Measurements from ENCODE around the gene ESAM.
"Not testable (repeated sequence)": the region's sequence is repeated elsewhere in the genome, so short reads cannot be mapped to it uniquely, and the experiment has no call there.

Gene ESAM

DNA sequence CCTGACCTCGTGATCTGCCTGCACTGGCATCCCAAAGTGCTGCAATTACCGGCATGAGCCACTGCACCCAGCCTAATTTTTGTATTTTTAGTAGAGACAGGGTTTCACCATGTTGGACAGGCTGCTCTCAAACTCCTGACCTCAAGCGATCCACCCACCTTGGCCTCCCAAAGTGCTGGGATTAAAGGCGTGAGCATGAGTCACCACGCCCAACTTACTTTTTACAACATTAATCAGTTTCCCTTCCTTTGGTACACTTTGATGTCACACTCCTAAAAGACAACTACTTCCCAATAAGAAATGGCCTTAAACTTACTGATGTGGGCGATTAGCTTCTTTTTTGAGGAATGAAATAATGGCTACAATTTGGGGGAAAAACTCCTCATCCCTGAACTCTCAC, 8.9 kb upstream of the ESAM start:
- DNase-seq, result not testable (repeated sequence)

- no peak for DNase-seq
These were observed 8.0 kb upstream of the ESAM start for GRCh38 chr11:124769806-124770774.

DNA sequence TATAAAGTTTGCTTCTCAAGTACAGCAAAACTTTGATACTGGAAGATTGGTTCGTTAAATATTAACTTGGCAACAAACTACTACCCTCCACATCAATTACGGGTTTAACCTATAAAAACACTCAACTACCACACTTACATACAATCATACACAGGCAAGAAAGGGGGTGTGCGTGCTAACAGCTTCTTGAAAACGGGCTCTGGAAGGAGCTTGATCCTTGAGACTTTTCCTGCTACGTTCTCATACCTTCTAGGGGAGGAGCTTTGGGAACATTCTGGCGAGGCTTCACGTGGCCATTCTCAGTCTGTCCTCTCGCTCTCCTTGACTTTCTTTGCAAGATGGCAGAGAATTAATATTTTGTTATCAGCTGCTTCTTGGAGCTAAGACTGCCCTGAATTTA, 6.8 kb upstream of the ESAM start:
- no peak for DNase-seq

DNA sequence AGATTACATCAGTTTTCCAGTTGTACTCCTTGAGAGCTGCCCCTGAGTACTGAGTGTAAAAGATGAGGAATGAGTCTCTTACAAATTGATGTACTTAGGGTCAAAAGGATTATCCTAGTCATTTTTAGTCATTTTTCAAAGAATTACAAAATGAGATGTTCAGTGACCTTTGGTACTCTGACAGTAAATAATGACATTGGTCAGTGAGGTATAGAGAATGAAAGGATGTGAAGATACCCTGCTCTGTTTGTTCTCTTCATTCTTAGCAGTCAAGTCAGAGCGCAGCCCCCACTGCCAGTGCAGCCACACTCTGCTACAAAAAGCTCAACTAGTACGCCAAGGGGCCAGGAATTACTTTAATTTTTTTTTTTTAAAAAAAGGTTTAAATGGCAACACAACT, 4.1 kb upstream of the ESAM start:
- no peak for DNase-seq

DNA sequence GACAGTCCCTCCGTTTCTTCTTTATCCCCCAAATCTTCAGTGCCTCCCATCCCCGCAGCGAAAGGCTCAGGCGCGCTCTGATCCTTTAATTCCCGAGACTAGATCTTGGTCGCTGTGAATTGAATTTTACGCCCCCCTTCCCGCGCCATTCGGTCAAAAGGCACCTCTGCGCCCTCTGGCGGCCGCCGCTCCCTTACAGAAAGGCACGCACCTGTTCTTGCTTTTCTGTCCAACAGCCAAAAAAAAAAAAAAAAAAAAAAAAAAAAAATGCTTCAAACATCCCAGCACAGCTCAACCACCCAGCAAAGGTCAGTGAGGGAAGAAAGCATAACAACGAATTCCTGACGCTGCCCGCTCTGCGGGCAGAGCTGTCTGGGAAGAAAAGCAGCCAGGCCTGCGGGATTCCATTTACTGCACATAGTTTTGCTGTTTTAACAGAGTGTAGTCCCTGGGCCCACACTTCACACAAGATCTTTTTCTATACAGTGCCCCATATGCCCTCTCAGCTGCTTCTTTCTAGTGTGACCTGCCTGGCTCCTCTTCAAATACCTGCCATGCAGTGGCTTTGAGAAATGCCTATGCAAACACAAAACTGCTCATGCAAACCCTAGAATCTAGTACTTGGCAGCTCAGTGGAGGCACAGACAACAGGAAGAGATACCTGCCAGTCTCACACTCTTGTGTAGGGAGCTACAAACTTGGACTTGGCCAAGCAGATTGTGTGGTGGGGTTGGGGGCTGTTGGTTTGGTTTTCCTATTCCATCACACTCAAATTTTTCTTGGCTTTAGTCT, 1.3 kb upstream of the ESAM start:
- peak; percentile 46 for DNase-seq

GRCh38 chr11:124762624-124763155, 600 bp upstream of the ESAM start:
- DNase-seq, result no peak

- no peak for DNase-seq
These were observed 587 bp downstream of the ESAM start for GRCh38 chr11:124761301-124762104.

DNA sequence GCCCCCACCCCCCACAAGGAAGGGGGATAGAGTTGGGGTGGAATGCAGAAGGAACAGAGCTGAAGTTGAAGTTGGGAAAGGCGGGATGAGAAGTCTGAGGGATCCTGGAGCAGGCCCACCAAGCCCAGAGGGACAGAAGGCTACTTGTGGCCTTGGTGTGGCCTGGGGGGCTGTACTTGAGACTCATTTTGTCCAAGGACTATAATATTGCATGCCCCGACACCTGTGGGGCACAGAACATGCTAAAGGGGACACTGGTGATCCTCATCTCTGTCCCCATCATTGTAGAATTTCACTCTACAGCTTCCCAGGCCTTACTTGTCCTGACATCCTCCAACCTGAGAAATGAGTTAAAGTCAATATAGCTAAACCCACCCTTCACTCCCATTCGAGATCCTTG, 1.3 kb downstream of the ESAM start:
- DNase-seq, result no peak

DNA sequence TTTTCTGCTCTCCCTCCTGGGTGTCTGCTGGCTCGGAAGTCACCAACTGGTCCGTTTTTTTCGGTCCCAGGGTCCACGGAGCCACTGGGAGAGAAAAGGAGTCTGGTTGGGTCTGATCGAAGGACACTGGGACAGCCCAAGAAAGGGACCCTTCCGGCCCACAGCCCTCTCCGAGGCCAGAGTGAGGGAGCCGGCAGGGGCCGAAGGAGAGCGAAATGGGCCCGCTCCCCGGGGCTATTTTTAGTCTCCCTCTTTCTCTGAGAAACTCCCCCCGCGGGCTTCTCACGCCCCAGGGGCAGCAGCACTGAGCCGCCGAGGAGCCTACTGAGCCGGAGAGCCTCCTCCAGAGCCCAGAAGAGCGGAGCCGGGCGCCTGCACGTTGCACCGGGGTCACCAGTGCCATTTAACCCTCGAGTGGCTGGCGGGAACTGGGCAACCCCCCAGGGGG, 1.9 kb downstream of the ESAM start:
- DNase-seq, result no peak

DNA sequence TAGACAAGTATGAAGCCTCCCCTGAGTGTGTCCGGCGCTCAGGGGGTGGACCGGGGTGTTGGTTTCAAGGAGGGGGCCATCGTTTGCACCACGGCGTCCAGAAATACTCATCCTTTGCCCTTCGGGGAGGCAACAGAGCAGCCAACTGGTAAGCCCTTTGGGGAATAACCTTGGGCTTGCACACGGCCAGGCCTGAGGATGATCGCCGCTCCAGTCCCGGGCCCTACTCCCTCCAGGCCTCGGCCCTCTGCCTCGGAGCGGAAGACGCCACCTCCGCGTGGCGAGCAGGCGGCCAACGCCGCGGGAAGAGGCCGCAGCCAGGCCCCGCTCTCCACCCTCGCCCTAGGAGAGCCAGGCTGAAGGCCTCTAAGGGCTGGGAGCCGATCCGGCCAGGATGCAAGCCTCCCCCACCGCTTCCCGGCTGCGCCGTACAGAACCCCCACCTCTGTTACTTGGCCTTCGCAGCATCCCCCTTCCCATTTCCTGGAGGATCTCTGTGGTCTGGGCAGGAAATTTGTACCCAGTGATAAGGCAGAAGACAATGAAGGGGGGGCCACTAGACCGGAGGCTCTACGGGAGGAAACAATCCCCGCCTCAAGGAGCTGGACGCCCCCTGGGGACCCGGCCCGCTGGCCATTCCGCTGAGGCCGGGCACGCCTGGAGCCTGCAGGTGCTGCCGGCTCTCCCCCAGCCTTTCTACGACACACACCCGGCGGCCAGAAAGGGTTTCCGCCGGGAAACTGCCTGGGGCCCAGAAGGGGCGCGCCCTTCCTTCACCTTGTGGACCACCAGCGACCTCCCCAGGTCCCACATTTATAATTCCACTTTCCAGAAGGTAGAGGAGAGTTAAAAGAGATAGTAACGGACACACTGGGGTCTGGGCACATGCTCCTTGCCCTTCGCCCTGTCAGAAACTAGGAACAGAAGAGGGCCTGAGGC, 2.6 kb downstream of the ESAM start:
- DNase-seq, result no peak

DNA sequence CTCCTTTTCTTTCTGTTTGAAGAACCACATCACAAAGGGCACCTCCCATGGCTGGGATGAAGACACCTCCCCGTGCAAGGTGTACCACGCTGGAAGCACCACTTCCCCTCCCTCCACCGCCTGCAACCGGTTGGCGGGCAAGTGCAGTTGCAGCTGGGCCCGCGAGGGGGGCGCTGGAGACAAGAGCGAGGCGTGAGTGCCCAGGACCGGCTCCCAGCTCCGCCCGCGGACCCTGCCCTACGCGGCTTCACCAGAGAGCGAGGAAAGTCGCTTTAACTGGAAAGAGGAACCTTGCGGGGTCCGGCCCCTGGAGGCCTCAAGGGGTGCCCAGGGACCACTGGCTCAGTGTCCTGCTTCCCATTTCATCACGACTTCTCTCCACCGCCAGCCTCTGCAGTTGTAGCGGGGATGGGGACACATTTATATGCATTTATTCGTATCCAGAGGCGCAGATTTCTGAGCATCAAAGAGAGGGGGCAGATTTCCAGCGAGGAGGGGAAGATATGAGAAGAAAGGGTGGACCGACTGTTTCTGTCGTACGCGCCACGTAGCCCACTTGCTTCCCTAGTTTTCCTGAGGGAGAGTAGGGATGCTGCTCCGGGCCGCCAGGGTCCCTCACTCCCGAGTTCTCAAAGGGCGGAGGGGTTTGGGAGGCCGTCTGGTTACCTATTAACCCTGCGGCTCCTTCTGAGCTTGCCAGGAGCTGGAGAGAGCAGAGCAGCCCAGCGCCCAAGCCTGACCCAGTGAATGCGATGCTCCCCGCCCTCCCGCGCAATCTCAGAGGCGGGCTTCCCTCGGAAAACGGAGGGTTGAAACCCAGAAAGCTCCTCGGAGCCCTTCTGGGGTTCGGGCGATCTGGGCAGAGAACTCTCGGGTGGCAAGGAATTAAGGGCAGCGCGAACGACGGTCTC, 3.5 kb downstream of the ESAM start:
- DNase-seq, result no peak

DNA sequence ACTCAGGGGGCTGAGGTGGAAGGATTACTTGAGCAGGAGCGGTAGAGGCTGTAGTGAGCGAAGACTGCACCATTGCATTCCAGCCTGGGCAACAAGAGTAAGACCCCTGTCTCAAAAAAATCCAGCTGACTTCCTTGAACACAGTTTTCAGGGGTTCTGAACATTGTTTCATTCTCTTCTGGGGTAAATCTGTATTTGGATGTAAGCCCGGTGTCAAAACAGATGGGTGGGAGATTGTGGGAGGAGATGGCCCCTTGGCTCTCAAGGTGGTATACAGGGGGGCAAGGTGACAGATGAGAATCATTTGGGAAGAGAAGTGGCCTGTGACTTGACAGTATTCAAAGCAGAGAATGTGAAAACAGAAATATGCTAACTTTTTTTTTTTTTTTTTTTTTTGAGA, 4.8 kb downstream of the ESAM start:
- no peak for DNase-seq

DNA sequence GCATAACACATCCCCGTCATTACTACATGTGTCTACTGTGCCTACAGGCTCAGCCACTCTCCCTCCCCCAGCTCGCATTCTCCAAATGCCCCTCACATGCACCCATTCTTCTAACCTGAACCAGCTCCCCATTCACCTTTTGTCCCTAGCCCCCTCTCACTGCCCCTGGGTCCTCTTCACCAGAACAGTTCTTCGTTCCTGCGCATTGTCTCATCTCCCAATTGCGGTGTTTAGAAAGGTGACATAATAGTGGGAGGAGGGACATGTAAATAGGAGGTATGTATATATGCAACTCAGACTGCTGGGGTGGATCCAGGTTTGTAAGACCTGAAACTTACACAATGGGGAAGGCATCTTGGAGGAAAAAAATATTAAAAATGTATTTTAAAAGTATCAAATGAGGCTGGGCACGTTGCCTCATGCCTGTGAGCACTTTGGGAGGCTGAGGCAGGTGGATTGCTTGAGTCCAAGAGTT, 5.3 kb downstream of the ESAM start:
- DNase-seq, result no peak

DNA sequence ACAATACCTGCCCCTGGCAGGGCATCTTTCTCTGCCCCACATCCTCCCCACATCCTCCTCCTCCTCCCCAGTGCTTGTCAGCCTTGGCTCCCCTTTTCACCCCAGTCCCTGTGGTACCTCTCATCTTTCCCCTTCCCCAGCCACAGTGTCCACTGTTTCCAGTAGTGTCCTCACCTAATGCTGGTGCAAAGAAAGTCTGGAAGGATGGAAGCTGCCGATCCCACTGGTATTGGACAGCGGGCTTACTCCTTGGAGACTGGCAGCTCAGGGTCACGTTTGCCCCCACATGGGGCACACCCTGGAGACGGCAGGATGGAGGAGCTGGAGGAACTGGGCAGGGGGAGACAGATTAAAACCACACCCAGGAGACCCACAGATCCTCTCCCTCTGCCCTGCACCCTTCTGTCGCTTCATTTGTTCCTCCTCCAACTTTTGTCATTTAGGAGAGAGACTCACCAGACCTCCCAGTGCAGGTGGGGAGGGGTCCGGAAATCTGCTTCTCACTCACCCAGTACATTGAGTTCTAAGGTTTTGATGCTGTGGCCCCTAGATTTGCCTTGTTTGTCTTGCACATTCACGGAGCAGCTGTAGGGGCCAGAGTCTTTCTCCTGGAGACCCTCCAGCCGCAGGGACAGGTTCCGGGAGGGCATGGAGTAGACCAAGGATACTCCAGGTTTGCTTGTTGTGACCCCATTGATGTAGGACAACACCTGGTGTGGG, 5.9 kb downstream of the ESAM start:
- DNase-seq, result no peak

GRCh38 chr11:124754710-124755109, 7.4 kb downstream of the ESAM start:
- DNase-seq, result no peak

- DNase-seq, result no peak
These were observed 7.8 kb downstream of the ESAM start for GRCh38 chr11:124754309-124754708.

DNA sequence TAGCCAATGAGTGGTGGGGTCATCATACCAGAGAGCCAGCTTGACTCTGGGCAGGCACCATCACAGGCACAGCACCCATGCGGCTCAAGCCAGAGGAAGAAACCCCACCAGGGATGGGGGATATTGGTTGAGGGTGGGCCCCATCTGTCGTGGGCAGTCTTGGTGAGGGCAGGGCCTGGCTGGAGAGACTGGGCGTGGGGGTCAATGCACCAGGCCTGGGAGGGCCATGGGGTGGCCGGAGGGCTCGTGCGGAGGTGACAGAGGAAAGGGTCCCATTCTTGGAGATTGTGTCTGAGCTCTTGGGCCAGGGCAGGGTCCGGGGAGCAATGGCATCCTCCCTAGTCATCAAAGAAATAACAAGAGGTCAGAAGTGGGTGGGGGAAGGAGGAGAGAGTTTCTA, 8.5 kb downstream of the ESAM start:
- DNase-seq, result no peak

- DNase-seq, result no peak
These were observed 8.9 kb downstream of the ESAM start for GRCh38 chr11:124753205-124753604.

GRCh38 chr11:124752471-124753102, 9.5 kb downstream of the ESAM start:
- DNase-seq, result no peak

Data from DMS 273 treated with DMSO at 0.1 percent for 48 hours (cell line).